GM18861 (cell line): ENCODE data around the gene INMT.

Experiments used
- ATAC-seq: cut with Tn5 transposase; IDR thresholded peaks from one replicate; pipeline ENCODE4 v1.9.1; 2021; ENCODE audit not compliant: unreplicated experiment

The INMT gene

GRCh38 chr7:30779574-30779973 is 27.6 kb downstream of the INMT start:
- ATAC-seq: no peak

- ATAC-seq: no peak
These were observed 29.0 kb downstream of the INMT start for GRCh38 chr7:30780941-30781340.

- no peak for ATAC-seq
These were observed 30.8 kb downstream of the INMT start for GRCh38 chr7:30782690-30783089.

GRCh38 chr7:30785786-30786185 is 33.9 kb downstream of the INMT start:
- ATAC-seq: no peak

GRCh38 chr7:30787486-30787885 is 35.6 kb downstream of the INMT start:
- ATAC-seq: no peak

- no peak for ATAC-seq
These were observed 36.9 kb downstream of the INMT start for GRCh38 chr7:30788640-30789333.

GRCh38 chr7:30789334-30789711 is 37.4 kb downstream of the INMT start:
- ATAC-seq: no peak

DNA sequence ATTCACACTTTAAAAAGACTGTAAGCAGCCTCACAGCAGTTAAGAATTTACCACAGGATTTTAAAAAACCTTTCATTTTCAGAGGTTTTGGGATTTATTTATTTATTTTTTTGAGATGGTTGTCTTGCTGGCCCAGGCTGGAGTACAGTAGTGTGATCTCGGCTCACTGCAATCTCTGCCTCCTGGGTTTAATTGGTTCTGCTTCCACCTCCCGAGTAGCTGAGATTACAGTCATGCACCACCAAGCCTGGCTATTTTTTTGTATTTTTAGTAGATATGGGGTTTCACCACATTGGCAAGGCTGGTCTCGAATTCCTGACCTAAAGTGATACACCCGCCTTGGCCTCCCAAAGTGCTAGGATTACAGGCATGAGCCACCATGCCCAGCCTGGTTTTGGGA is 38.4 kb downstream of the INMT start:
- no peak for ATAC-seq

DNA sequence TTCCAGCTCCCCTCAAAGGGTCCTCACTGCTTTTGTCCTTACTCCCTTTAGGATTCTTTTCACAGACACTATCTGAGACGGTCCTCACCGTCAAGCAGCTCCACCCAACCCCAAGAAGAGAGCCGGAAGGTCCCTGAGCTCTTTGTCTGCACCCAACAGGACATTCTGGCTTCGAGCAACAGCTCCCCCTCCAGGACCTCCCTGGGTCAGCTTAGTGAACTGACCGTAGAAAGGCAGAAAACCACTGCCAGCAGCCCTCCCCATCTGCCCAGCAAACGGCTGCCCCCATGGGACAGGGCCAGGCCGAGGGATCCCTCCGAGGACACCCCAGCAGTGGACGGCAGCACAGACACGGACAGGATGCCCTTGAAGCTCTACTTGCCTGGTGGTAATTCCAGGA is 39.2 kb downstream of the INMT start:
- ATAC-seq: no peak

- peak; percentile 32 for ATAC-seq
These were observed 43.4 kb downstream of the INMT start for GRCh38 chr7:30795161-30795948.

- ATAC-seq: no peak
These were observed 44.4 kb downstream of the INMT start for GRCh38 chr7:30796105-30796869.

DNA sequence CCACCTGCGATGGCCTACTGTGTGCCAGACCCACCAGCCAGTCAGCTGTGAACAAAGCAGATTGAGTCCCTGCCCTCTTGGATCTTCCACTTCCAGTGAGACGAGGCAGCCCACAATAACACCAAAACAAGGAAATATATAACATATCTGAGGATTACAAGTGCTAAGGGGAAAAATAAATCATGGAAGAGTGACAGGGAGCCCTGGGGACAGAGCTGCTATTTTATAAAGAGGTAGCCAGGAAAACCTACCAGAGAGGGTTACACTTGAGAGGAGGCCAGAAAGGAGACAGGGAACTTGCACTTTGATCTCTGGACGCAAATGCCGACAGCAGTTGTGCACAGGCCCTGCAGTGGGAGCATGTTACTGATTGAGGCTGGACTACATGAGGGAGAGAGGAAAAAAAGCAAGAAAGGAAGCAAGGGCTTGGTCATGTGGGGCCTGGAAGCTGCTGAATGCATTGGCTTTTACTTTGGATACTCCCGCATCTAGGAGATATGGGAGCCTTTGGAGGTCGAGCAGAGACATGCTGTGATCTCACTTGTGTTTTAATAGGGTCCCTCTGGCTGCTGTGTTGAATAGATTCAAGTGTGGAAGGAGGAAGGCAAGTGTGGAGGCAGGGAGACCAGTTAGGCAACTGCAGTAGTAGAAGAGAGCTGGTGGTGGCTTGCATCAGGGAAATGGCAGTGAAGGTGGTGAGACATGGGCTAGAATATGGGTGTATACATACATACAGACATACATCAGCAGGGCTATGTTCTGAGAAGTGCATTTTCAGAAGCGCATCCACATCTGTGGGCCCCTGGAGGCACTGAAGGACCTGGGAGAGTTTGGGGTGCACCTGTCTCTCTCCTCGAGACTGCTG is 45.5 kb downstream of the INMT start:
- ATAC-seq: no peak

DNA sequence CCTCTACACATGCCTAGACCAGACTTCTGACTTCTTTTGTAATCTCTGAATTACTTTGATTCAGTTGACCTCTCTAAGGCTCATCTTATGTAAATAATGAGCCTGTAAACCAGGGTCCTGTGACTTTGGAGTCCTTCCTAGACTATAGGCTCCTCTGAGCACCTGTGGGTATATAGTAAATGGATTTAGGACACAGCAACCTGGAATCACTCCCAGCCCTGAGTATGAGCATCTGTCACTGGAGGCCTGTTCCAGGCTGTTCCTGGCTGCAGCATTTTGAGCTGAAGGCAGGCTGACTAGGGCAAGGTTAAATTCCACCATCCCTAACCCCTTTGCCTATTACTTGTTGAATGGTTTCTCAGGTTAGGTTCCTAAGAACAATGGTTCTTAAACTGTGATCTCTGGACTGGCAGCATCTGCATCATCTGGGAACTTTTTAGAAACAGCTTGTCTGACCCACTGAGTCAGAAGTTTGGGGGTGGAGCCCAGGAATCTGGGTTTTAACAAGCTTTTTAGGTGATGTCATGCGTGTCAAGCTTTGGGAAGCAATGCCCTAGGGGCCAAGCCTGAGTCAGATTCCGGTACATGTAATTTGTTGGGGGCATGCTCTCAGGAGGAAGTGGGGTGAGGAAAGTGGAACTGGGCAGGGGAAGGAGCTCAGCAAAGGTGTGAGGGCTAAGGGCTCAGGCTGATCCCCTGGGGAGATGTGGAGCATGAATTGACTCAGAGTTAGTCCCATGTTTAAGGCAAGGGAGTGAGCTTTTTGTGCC is 47.5 kb downstream of the INMT start:
- ATAC-seq: peak; percentile 66

DNA sequence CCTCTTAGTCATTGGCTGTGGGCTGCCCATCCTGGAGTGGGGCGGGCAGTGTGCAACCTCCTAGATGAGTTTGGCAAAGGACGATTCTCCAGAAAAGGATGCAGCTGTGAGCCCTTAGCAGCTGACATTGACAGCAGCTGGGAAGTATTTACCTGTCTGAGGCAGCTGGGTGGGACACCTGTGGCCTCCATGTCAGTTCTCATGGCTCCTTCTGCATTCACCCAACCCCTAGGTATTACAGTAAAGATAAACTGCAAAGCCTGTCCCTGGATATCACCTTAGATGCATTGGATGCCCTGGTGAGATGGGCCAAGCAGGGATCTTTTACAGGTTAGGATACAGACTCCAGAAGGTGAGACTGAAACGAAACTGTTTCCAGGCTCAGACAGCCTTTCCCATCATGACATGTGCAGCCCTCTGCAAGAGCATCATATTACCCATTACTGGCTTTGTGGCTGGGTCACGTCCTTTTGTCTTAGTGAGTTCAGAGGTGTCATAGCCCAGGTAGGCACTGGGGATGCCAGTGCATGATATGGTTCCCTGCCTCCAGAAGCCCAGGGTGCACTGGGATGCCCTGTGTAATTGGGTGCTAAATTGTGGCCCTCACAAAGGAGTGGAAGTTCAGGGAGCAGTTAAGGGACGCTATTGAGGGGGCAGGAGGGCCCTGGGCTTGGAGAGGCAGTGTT is 48.2 kb downstream of the INMT start:
- no peak for ATAC-seq

DNA sequence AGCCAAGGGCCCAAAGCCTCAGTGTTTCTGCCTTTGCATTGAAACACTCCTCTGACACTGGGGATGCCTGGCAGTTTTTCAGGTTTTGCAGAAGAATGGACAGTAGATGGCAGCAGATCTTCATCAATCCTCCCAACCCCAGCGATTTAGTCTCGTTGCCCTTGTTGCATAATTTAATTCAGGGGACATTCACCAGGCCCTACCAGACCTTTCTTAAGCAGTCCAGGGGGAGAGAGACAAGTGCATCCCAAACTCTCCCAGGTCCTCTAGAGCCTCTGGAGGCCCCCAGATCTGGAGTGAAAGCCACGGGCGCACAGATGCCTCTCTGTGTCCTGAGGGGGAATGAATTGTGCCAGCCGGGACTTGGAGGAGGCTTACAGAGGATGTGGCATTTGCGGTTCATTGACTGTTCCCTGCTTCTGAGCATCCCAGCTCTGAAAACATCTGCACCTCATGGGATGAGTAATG is 48.9 kb downstream of the INMT start:
- peak; percentile 30 for ATAC-seq

DNA sequence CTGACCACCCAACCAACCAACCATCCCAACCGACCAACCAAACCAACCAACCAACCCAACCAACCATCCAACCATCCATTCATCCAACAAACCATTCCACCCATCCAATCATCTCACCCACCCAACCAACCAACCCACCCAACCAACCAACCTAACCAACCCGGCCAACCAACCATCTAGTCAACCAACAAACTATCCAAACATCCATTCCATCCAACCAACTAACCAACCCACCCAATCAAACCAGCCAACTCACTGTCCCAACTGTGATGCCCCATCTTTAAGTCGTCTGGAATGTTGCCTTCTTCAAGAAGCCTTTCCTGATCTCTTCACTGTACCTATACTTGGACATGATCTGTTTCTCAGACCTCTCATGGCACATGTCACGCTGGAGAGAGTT is 50.9 kb downstream of the INMT start:
- ATAC-seq: no peak

DNA sequence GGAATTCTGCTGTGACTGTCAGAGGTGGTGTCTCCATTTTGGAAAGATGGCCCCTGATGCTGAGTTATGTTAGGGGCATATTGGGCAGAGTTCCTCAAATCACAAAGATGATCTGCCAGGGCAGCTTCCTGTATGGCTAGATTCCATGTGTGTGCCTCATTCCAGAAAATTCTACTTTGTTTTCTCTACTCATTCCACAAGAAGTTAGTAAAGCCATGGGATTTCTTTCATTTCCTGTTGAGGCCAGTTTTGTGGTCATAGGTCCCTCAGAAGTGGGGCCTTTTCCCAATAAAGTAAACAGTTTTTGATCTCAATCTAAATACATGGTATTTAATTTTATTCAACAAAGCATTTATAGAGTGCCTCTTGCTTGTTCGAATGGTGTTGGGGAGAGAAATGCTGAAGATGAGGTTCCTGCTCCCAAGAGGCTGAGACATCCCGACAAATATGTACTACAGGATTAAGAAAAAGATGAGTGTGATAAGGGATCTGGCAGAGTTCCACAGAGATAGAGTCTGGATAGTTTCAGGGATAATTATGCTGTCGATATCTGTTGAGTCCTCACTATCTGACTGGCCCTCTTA is 52.2 kb downstream of the INMT start:
- ATAC-seq: no peak

DNA sequence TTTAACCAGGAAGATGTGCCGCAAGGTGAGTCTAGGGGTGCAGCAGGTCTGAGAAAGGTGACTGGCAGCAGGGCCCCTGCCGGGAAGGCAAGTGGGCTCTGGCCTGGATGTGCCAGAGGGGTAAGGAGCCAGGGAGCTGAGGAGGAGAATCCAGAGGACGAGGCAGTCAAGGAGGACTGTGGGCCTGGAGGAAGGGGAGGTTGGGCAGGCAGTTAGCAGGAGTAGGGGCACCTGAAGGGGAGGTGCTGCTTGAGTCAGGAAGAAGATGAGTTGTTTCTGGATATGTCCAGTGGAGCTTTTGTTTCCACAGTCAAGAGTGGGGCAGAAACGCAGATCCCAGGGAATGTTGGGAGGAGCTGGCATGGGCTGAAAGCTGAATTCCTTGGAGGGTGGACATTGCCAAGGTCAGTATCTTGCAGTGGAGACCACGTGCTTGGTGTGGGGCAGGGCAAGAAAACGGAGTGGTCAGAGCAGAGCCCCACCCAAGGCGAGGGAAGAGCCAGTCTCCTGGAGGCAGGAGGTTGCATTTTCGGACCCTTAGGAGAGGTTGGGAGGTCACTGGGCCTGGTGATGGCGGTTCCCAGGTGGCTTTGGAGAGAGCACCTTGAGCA is 53.3 kb downstream of the INMT start:
- ATAC-seq: no peak

DNA sequence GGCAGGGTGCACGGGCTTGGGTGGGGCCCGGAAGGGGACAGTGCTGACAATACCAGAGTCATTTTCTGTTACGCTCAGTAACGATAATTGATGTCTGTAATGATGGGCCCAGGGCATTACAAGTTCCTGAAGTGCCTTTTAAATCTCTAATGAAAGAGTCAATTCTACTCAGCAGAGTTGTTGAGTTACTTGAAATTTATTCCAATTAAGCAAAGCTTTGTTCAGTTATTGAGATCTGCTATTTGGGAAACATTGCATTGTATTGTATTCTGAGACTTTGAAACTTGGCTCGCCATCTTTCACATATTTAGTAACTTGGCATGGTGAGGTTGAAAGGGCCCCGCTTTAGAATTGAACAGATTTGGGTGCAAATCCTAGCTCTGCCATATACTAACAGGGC is 54.0 kb downstream of the INMT start:
- no peak for ATAC-seq
